Thyroid gland (tissue), 4 donors: ENCODE results near the gene TBRG1.

Experiments
- POLR2A ChIP-seq, 2 donors: fragments of 450-650 bp; IDR thresholded peaks; one replicate each; pipeline ENCODE4 v1.6.1; 2017; ENCODE audit warnings: antibody characterized with exemption in 2 of 2, mild to moderate bottlenecking in 2 of 2, moderate library complexity in 1 of 2
- TF ChIP-seq, protein P1 (sequence below), 6 experiments: fragments of 200-600 bp in 3 of 6; fragments of 450-650 bp in 3 of 6; sonication (generic) in 3 of 6; IDR thresholded peaks; one replicate each; pipeline ENCODE4 v1.5.1; 2016 to 2019; ENCODE audit warnings: antibody characterized with exemption in 6 of 6, mild to moderate bottlenecking in 2 of 6, inconsistent platforms in 1 of 6, moderate library complexity in 1 of 6

DNA sequence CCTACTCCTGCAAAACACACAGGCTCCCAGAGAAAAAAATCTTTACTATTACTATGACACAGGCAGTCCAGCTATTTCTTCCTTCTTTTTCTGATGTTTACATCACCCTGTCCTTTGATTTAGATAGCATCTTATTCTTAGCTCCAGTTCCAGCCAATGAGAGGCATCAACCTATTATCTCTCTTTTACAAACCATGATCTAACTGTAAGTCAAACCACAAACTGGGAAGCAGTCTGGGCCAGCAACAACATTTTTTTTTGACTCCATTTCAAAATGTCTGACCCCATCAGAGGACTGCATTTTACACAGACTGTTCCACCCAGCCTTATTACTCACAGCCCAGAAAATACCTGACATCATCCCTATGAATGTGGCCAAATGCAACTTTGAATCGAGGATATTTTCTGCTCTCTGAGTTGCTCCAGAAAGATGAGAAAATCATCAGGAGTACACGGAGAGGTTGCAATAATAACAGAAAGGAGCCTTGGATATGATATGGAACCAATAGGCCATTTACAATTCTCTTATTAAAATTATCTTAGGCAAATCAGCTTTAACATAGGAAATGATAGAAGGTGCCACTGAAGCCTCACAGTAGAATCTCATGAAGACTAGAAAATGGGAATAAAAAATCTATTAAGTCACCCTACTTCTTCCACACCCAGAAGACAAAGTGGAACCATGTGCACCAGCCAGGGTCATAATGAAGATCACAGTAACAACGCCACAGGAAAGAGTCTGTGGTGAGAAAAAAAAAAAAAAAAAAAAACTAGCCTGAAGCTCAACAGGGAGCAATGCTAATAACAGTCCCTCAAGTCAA is 21.2 kb downstream of the TBRG1 start:
- TF ChIP-seq, protein P1, sequence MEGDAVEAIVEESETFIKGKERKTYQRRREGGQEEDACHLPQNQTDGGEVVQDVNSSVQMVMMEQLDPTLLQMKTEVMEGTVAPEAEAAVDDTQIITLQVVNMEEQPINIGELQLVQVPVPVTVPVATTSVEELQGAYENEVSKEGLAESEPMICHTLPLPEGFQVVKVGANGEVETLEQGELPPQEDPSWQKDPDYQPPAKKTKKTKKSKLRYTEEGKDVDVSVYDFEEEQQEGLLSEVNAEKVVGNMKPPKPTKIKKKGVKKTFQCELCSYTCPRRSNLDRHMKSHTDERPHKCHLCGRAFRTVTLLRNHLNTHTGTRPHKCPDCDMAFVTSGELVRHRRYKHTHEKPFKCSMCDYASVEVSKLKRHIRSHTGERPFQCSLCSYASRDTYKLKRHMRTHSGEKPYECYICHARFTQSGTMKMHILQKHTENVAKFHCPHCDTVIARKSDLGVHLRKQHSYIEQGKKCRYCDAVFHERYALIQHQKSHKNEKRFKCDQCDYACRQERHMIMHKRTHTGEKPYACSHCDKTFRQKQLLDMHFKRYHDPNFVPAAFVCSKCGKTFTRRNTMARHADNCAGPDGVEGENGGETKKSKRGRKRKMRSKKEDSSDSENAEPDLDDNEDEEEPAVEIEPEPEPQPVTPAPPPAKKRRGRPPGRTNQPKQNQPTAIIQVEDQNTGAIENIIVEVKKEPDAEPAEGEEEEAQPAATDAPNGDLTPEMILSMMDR (IDR thresholded peaks at IDR 0.05) = no peak
- TF ChIP-seq POLR2A (IDR thresholded peaks at IDR 0.05) = no peak
